CD8-positive, alpha-beta memory T cell (primary cell): ENCODE data around the gene CCDC85A. TPM values are rescaled to one million over a fixed set of nuclear protein-coding genes. Genes with fewer than 3 reads are reported as not detected.
A peak's percentile ranks its signal among the peaks of the same experiment; 100 is the strongest.

Source experiments
- CTCF ChIA-PET: fragments of 350-600 bp; sonication (Branson Sonifier 250); formaldehyde crosslinking; loops from one replicate; lab custom pipeline; 2021; ENCODE audit warnings: antibody characterized with exemption; lab: Charles Lee
- POLR2A ChIA-PET: fragments of 350-600 bp; sonication (Branson Sonifier 250); formaldehyde crosslinking; loops from one replicate; lab custom pipeline; 2021; ENCODE audit warnings: antibody characterized with exemption; lab: Charles Lee
- DNase-seq, 5 donors: peaks; one replicate each; pipeline versions ENCODE4 v3.0.0 to v3.0.0-alpha.2; 2020 to 2022; ENCODE audit warnings: mixed read lengths in 1 of 5
- H3K27ac ChIP-seq: one replicate; pipeline ENCODE4 v1.7.0; 2013; ENCODE audit warnings: low read depth, mild to moderate bottlenecking, low read length, moderate library complexity
- H3K27me3 ChIP-seq: 2 replicates; pipeline ENCODE4 v1.7.0; 2013; ENCODE audit warnings: low read length, mild to moderate bottlenecking; ENCODE audit not compliant: insufficient read depth, poor library complexity, severe bottlenecking
- H3K36me3 ChIP-seq: 2 replicates; pipeline ENCODE4 v1.7.0; 2013; ENCODE audit warnings: mild to moderate bottlenecking, low read length, moderate library complexity; ENCODE audit not compliant: insufficient read depth
- H3K4me1 ChIP-seq: 2 replicates; pipeline ENCODE4 v1.7.0; 2013; ENCODE audit warnings: mild to moderate bottlenecking, low read length, moderate library complexity; ENCODE audit not compliant: insufficient read depth
- H3K4me3 ChIP-seq: 2 replicates; pipeline ENCODE4 v1.7.0; 2013; ENCODE audit warnings: mild to moderate bottlenecking, low read length
- H3K9me3 ChIP-seq: 2 replicates; pipeline ENCODE4 v1.7.0; 2013; ENCODE audit warnings: mild to moderate bottlenecking, low read length
- H3K27ac Mint-ChIP-seq, 8 donors: one replicate each; pipeline ENCODE4 v1.8.0; 2020 to 2021; ENCODE audit warnings: mixed read lengths in 8 of 8, mild to moderate bottlenecking in 6 of 8, inconsistent platforms in 3 of 8, moderate library complexity in 3 of 8
- H3K27me3 Mint-ChIP-seq, 2 donors: one replicate each; pipeline ENCODE4 v1.8.0; 2020 to 2021; ENCODE audit warnings: mixed read lengths in 2 of 2, mild to moderate bottlenecking in 1 of 2, moderate library complexity in 1 of 2
- H3K36me3 Mint-ChIP-seq, 3 donors: one replicate each; pipeline ENCODE4 v1.8.0; 2020 to 2021; ENCODE audit warnings: mixed read lengths in 3 of 3, inconsistent platforms in 1 of 3, mild to moderate bottlenecking in 1 of 3
- H3K4me1 Mint-ChIP-seq, 3 donors: one replicate each; pipeline ENCODE4 v1.8.0; 2020 to 2021; ENCODE audit warnings: mixed read lengths in 3 of 3, inconsistent platforms in 1 of 3, mild to moderate bottlenecking in 1 of 3
- H3K4me3 Mint-ChIP-seq, 7 donors: one replicate each; pipeline ENCODE4 v1.8.0; 2020 to 2021; ENCODE audit warnings: mixed read lengths in 7 of 7, mild to moderate bottlenecking in 6 of 7, moderate library complexity in 4 of 7, inconsistent platforms in 2 of 7
- H3K9me3 Mint-ChIP-seq, 5 donors: one replicate each; pipeline ENCODE4 v1.8.0; 2020 to 2022; ENCODE audit warnings: mixed read lengths in 5 of 5, mild to moderate bottlenecking in 3 of 5, moderate library complexity in 2 of 5, inconsistent platforms in 1 of 5
- polyA plus RNA-seq: library from polyadenylated mRNA; unstranded; fragments of 300-500 nt; fragmentation: Illumina TruSeq; gene quantifications from one replicate; pipeline ENCODE4 v1.2.3, GENCODE V29; 2021
- total RNA-seq, 2 experiments: library from RNA; stranded (reverse); gene quantifications; one replicate each; pipeline ENCODE4 v1.2.3, GENCODE V29; 2021

CCDC85A gene
- total and polyA plus RNA-seq, 3 experiments from 2014 or later, result not detected

- Mint-ChIP-seq H3K4me3 (no peak overlapping the region), H3K9me3 (peaks cover 0 to 7% (median 3%) of the 10 kb centered on the region in 5 donors), H3K27me3 (no peaks in the 10 kb centered on the region), H3K36me3 (no peaks in the 10 kb centered on the region), H3K4me1 (no peaks in the 10 kb centered on the region), H3K27ac (no peak overlapping the region)
- DNase-seq, result no peak
- POLR2A ChIA-PET, result no interaction called here
- no peaks in the 10 kb centered on the region for H3K4me1 ChIP-seq
- no peaks in the 10 kb centered on the region for H3K9me3 ChIP-seq
- H3K36me3 ChIP-seq, result no peaks in the 10 kb centered on the region
- no peak overlapping the region for H3K4me3 ChIP-seq
- CTCF ChIA-PET, result no interaction called here
- no peaks in the 10 kb centered on the region for H3K27me3 ChIP-seq
- H3K27ac ChIP-seq, result no peak overlapping the region
These were observed 153.6 kb downstream of the CCDC85A start for GRCh38 chr2:56337342-56337741.

GRCh38 chr2:56338232-56338631 lies 154.4 kb downstream of the CCDC85A start:
- Histone ChIP-seq H3K9me3 (no peaks in the 10 kb centered on the region), H3K4me3 (no peak overlapping the region), H3K36me3 (no peaks in the 10 kb centered on the region), H3K27ac (no peak overlapping the region), H3K27me3 (no peaks in the 10 kb centered on the region), H3K4me1 (no peaks in the 10 kb centered on the region)
- Mint-ChIP-seq H3K27me3 (no peaks in the 10 kb centered on the region), H3K27ac (no peak overlapping the region), H3K4me1 (no peaks in the 10 kb centered on the region), H3K36me3 (no peaks in the 10 kb centered on the region), H3K9me3 (peaks cover 0 to 7% (median 3%) of the 10 kb centered on the region in 5 donors), H3K4me3 (no peak overlapping the region)
- ChIA-PET POLR2A (no interaction called here), CTCF (no interaction called here)
- DNase-seq, result no peak

DNA sequence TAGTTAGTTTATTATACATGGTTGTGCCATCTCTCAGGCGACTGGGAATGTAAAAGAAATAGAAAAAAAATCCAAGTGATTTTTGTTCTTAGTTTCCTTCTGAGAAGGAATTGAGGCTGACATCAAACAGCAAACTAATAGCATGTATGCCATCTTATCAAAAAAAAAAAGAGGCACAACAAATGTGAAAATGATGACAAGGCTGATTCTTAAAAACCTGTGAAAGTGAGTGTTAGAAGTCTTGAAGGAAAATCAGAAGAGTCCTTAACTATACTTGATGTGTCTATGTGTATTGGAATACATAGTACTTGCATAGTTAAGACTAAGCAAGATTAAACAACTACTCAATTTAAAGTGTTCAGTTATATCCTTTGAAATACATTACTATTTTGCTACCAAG lies 161.0 kb downstream of the CCDC85A start:
- ChIA-PET CTCF (no interaction called here), POLR2A (no interaction called here)
- no peaks in the 10 kb centered on the region for H3K4me1 Mint-ChIP-seq
- Histone ChIP-seq H3K27ac (no peak overlapping the region), H3K27me3 (no peaks in the 10 kb centered on the region), H3K4me1 (no peaks in the 10 kb centered on the region), H3K4me3 (no peak overlapping the region), H3K36me3 (no peaks in the 10 kb centered on the region), H3K9me3 (no peaks in the 10 kb centered on the region)
- H3K27ac Mint-ChIP-seq, result no peak overlapping the region
- H3K9me3 Mint-ChIP-seq, result peaks cover 0 to 7% (median 3%) of the 10 kb centered on the region in 5 donors
- H3K27me3 Mint-ChIP-seq, result no peaks in the 10 kb centered on the region
- H3K4me3 Mint-ChIP-seq, result no peak overlapping the region
- DNase-seq, result no peak
- H3K36me3 Mint-ChIP-seq, result no peaks in the 10 kb centered on the region

GRCh38 chr2:56347881-56348280 lies 164.1 kb downstream of the CCDC85A start:
- H3K27ac ChIP-seq, result no peak overlapping the region
- no peaks in the 10 kb centered on the region for H3K27me3 Mint-ChIP-seq
- H3K4me3 ChIP-seq, result no peak overlapping the region
- no peak overlapping the region for H3K4me3 Mint-ChIP-seq
- no peaks in the 10 kb centered on the region for H3K4me1 ChIP-seq
- no peak overlapping the region for H3K27ac Mint-ChIP-seq
- POLR2A ChIA-PET, result no interaction called here
- H3K36me3 Mint-ChIP-seq, result no peaks in the 10 kb centered on the region
- peaks cover 0 to 3% (median 0%) of the 10 kb centered on the region in 5 donors for H3K9me3 Mint-ChIP-seq
- no peaks in the 10 kb centered on the region for H3K36me3 ChIP-seq
- DNase-seq, result no peak
- no peaks in the 10 kb centered on the region for H3K4me1 Mint-ChIP-seq
- no peaks in the 10 kb centered on the region for H3K9me3 ChIP-seq
- CTCF ChIA-PET, result no interaction called here
- no peaks in the 10 kb centered on the region for H3K27me3 ChIP-seq

DNA sequence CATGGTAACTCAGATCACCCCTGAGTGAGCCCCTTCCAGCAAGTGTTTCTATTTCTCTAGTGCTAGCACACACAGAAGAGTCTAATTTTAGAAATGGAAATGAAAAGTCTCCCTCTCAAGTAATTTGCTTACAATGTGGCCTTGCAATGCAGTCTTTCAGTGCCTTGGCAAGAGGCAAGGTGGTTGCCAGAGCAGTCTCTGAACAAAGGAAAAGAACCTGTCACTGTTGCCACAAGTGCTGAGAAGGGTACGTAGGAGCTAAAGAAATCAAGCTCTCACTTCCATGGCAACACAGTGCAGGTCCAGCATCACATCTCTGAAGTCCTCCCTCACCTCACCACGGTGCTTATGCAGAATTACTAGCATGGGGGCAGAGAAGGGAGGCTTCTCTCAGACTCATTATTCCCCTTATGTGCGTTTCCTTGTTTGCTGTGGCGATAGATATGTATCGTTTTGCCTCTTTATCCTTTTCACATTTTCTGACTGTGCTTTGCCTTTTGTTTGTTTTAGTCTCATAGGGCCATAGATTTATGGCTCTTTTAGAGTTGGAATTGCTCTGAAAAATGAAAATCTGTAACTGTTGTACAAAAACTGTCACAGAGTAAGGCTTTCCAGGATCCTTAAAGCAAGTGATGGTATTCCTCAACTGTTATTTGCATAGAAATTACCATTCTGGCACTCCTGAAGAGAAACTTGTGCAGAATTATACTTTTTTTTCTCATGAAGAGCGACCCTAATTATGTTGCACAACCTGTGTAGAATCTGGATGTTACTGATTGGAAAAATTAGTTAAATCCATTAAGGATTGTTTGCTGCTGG lies 164.8 kb downstream of the CCDC85A start:
- Mint-ChIP-seq H3K9me3 (peaks cover 0 to 3% (median 0%) of the 10 kb centered on the region in 5 donors), H3K36me3 (no peaks in the 10 kb centered on the region), H3K27me3 (no peaks in the 10 kb centered on the region), H3K4me1 (no peaks in the 10 kb centered on the region), H3K4me3 (no peak overlapping the region), H3K27ac (no peak overlapping the region)
- H3K27me3 ChIP-seq, result no peaks in the 10 kb centered on the region
- ChIA-PET POLR2A (no interaction called here), CTCF (no interaction called here)
- H3K36me3 ChIP-seq, result no peaks in the 10 kb centered on the region
- H3K27ac ChIP-seq, result no peak overlapping the region
- no peaks in the 10 kb centered on the region for H3K9me3 ChIP-seq
- H3K4me3 ChIP-seq, result no peak overlapping the region
- no peaks in the 10 kb centered on the region for H3K4me1 ChIP-seq
- no peak for DNase-seq

DNA sequence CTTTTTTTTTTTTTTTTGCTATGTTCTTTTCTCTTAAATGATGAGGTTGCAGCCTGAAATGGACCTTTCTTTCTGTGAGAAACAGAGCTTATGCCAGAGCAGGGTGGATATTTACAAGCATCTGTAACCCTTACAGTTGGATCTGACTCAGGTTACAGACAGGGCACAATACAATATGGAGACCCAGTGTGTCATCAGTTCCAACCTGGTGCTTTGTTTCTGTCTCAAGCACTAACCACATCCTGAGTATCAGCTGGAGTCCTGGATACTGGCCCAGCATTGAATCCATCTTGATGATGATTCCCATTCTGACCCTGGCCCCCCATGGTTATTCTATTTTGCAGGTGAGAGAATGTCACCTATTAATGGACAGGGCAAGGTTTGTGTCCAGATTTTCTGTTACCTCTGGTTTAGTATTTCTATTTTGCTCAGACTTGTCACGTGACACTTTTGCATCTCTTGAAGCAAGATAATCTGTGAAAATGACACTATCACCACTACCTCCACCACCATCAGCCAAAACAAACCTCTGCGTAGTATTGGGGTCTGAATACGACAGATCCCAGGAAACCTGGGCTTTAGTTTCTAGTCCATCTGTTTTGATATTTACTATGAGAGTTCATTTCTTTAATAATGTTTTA lies 174.0 kb downstream of the CCDC85A start:
- Histone ChIP-seq H3K4me1 (no peaks in the 10 kb centered on the region), H3K4me3 (no peak overlapping the region), H3K27ac (no peak overlapping the region), H3K36me3 (no peaks in the 10 kb centered on the region), H3K27me3 (no peaks in the 10 kb centered on the region), H3K9me3 (no peaks in the 10 kb centered on the region)
- peaks cover 0 to 9% (median 3%) of the 10 kb centered on the region in 5 donors for H3K9me3 Mint-ChIP-seq
- no peaks in the 10 kb centered on the region for H3K27me3 Mint-ChIP-seq
- no peak overlapping the region for H3K4me3 Mint-ChIP-seq
- DNase-seq, result no peak
- H3K4me1 Mint-ChIP-seq, result no peaks in the 10 kb centered on the region
- no peaks in the 10 kb centered on the region for H3K36me3 Mint-ChIP-seq
- CTCF ChIA-PET, result no interaction called here
- POLR2A ChIA-PET, result no interaction called here
- no peak overlapping the region for H3K27ac Mint-ChIP-seq

DNA sequence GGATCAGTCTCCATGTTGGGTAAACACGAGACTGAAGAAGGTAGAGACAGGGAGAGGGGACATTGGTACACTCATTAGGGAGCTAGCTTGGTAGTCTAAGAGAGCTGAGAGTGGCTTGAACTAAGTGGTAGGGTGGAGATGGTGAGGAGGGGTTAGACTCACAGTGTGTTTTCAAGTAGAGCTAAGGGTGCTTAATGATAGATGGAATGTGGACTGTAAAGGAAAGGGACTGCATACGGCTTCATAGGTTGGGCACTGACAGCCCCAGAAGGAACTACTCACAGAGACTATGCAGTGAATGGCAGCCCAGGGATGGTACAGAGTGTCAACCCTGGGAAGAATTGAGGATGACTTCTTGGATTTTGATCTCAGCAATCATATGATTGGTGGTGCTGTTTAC lies 178.1 kb downstream of the CCDC85A start:
- no peaks in the 10 kb centered on the region for H3K27me3 Mint-ChIP-seq
- H3K9me3 ChIP-seq, result no peaks in the 10 kb centered on the region
- H3K27ac ChIP-seq, result no peak overlapping the region

GRCh38 chr2:56364902-56365301 lies 181.1 kb downstream of the CCDC85A start:
- no peaks in the 10 kb centered on the region for H3K27me3 Mint-ChIP-seq
- no peaks in the 10 kb centered on the region for H3K9me3 ChIP-seq
- ChIA-PET POLR2A (no interaction called here), CTCF (no interaction called here)
- no peaks in the 10 kb centered on the region for H3K27me3 ChIP-seq
- H3K4me1 ChIP-seq, result no peaks in the 10 kb centered on the region
- no peaks in the 10 kb centered on the region for H3K36me3 Mint-ChIP-seq
- H3K36me3 ChIP-seq, result no peaks in the 10 kb centered on the region
- no peak overlapping the region for H3K4me3 Mint-ChIP-seq
- peak overlapping the region in 1 of 8 donors; percentile 10 for H3K27ac Mint-ChIP-seq
- H3K4me1 Mint-ChIP-seq, result no peaks in the 10 kb centered on the region
- H3K4me3 ChIP-seq, result no peak overlapping the region
- H3K27ac ChIP-seq, result no peak overlapping the region
- DNase-seq, result no peak
- H3K9me3 Mint-ChIP-seq, result peaks cover 0 to 18% (median 5%) of the 10 kb centered on the region in 5 donors

More for the DNA sequence above, 178.1 kb downstream of the CCDC85A start:
- no peak overlapping the region for H3K27ac Mint-ChIP-seq
- H3K36me3 Mint-ChIP-seq, result no peaks in the 10 kb centered on the region
- Histone ChIP-seq H3K4me3 (no peak overlapping the region), H3K27me3 (no peaks in the 10 kb centered on the region), H3K36me3 (no peaks in the 10 kb centered on the region), H3K4me1 (no peaks in the 10 kb centered on the region)
- CTCF ChIA-PET, result no interaction called here
- no peak for DNase-seq
- H3K4me3 Mint-ChIP-seq, result no peak overlapping the region
- POLR2A ChIA-PET, result no interaction called here
- peaks cover 0 to 13% (median 2%) of the 10 kb centered on the region in 5 donors for H3K9me3 Mint-ChIP-seq
- no peaks in the 10 kb centered on the region for H3K4me1 Mint-ChIP-seq
